K562 (cell line): Measurements from ENCODE around the gene UCKL1. TPM values are rescaled to one million over a fixed set of nuclear protein-coding genes. Genes with fewer than 3 reads are reported as not detected.

Source experiments
- ARID2 ChIP-seq: fragments of 450-650 bp; IDR thresholded peaks from 2 replicates; pipeline ENCODE4 v1.6.1; 2017; ENCODE audit warnings: antibody characterized with exemption, mild to moderate bottlenecking
- BRCA1 ChIP-seq, 2 experiments: fragments of 450-650 bp in 1 of 2; sonication (generic) in 1 of 2; formaldehyde crosslinking in 1 of 2; IDR thresholded peaks; 2 replicates each; pipeline versions ENCODE4 v1.5.0 to v1.6.1; 2017 to 2020; ENCODE audit warnings: mild to moderate bottlenecking in 1 of 2, missing genetic modification reagents in 1 of 2
- CHD4 ChIP-seq: fragments of 200-600 bp; sonication (generic); IDR thresholded peaks from 3 replicates; pipeline ENCODE4 v1.6.1; 2012; ENCODE audit warnings: low read depth, mild to moderate bottlenecking, mixed read lengths, low read length, inconsistent platforms; ENCODE audit not compliant: insufficient read depth, insufficient replicate concordance, poor library complexity, severe bottlenecking
- CLOCK ChIP-seq: fragments of 250-450 bp; sonication (Bioruptor Pico); IDR thresholded peaks from 2 replicates; pipeline ENCODE4 v1.4.0; 2020; ENCODE audit warnings: mild to moderate bottlenecking, moderate library complexity, borderline replicate concordance
- DDX20 ChIP-seq: fragments of 450-650 bp; IDR thresholded peaks from 2 replicates; pipeline ENCODE4 v1.6.1; 2016; ENCODE audit warnings: missing genetic modification characterization, low read depth, mild to moderate bottlenecking, missing compliant biosample characterization, moderate library complexity
- DNMT1 ChIP-seq: fragments of 450-650 bp; IDR thresholded peaks from 2 replicates; pipeline ENCODE4 v1.6.1; 2016; ENCODE audit warnings: antibody characterized with exemption, mild to moderate bottlenecking
- HDGF ChIP-seq: fragments of 450-650 bp; IDR thresholded peaks from 2 replicates; pipeline ENCODE4 v1.6.1; 2016
- HLTF ChIP-seq: fragments of 450-650 bp; IDR thresholded peaks from 2 replicates; pipeline ENCODE4 v1.6.1; 2016
- HNRNPK ChIP-seq: fragments of 200-400 bp; formaldehyde crosslinking; IDR thresholded peaks from one replicate; pipeline ENCODE4 v1.6.1; 2018; ENCODE audit warnings: mild to moderate bottlenecking, low read depth, low read length; ENCODE audit not compliant: poor library complexity, severe bottlenecking
- MAFF ChIP-seq: IDR thresholded peaks from 2 replicates; pipeline ENCODE4 v1.6.1; 2012; ENCODE audit warnings: low read length, improper control_type of control experiment
- MAFK ChIP-seq: IDR thresholded peaks from 2 replicates; pipeline ENCODE4 v1.6.1; 2011; ENCODE audit warnings: low read length, improper control_type of control experiment
- NCOA6 ChIP-seq: fragments of 450-650 bp; IDR thresholded peaks from 2 replicates; pipeline ENCODE4 v1.6.1; 2017; ENCODE audit warnings: mild to moderate bottlenecking
- PHTF2 ChIP-seq: fragments of 250-450 bp; sonication (Bioruptor Pico); IDR thresholded peaks from 2 replicates; pipeline ENCODE4 v1.5.0; 2021; ENCODE audit warnings: mild to moderate bottlenecking
- SETDB1 ChIP-seq: IDR thresholded peaks from one replicate; pipeline ENCODE4 v1.6.1; 2012; ENCODE audit warnings: low read length, control low read depth, inconsistent platforms
- SP2 ChIP-seq: IDR thresholded peaks from 2 replicates; pipeline ENCODE4 v1.6.1; 2011; ENCODE audit warnings: mild to moderate bottlenecking, low read depth, low read length, moderate library complexity; ENCODE audit not compliant: poor library complexity, severe bottlenecking; ENCODE audit errors: extremely low read depth
- SRSF3 ChIP-seq: fragments of 200-400 bp; formaldehyde crosslinking; IDR thresholded peaks from 2 replicates; pipeline ENCODE4 v1.6.1; 2016; ENCODE audit warnings: mild to moderate bottlenecking, low read length, moderate library complexity; ENCODE audit not compliant: insufficient read depth
- TEAD1 ChIP-seq, 2 experiments: fragments of 450-650 bp in 1 of 2; sonication (generic) in 1 of 2; formaldehyde crosslinking; IDR thresholded peaks; 2 replicates each; pipeline versions ENCODE4 v1.4.0 to v1.8.0; 2020 to 2022; ENCODE audit warnings: mild to moderate bottlenecking in 2 of 2, missing genetic modification reagents in 1 of 2
- THRAP3 ChIP-seq: fragments of 450-650 bp; IDR thresholded peaks from 2 replicates; pipeline ENCODE4 v1.6.1; 2016; ENCODE audit warnings: mild to moderate bottlenecking, inconsistent platforms, borderline replicate concordance
- U2AF1 ChIP-seq: fragments of 200-400 bp; formaldehyde crosslinking; optimal IDR thresholded peaks from 2 replicates; pipeline ENCODE3; 2017; ENCODE audit warnings: mild to moderate bottlenecking, low read depth, low read length, moderate library complexity
- ZNF408 ChIP-seq: fragments of 250-450 bp; sonication (Bioruptor Pico); IDR thresholded peaks from 2 replicates; pipeline ENCODE4 v1.4.0; 2020; ENCODE audit warnings: low read depth, mild to moderate bottlenecking, moderate library complexity
- ZNF431 ChIP-seq: sonication (generic); formaldehyde crosslinking; IDR thresholded peaks from 2 replicates; pipeline ENCODE4 v1.8.0; 2022; ENCODE audit warnings: mild to moderate bottlenecking, missing genetic modification reagents
- ZNF449 ChIP-seq: fragments of 250-450 bp; sonication (Bioruptor Pico); IDR thresholded peaks from 2 replicates; pipeline ENCODE4 v1.8.0; 2022; ENCODE audit warnings: moderate library complexity, mild to moderate bottlenecking, inconsistent platforms
- polyA plus RNA-seq, 8 experiments: library from polyadenylated mRNA; depleted of rRNA in 4 of 8; stranded (reverse) in 5 of 8; unstranded in 3 of 8; fragments of >200 nt; fragmentation: Nextera tagmentation in 2 of 8; fragmentation: Illumina TruSeq in 1 of 8; extraction: Ambion mirVana in 2 of 8; extraction: Trizol in 1 of 8; gene quantifications; 2 replicates each; pipeline versions ENCODE4 v1.2.1 to v1.2.3, GENCODE V29; 2011 to 2014; ENCODE audit warnings: inconsistent platforms in 1 of 8, missing spikeins in 1 of 8
- total RNA-seq, 7 experiments: library from RNA; depleted of rRNA in 6 of 7; stranded (reverse); fragments of >200 nt in 6 of 7; fragmentation: Illumina TruSeq in 2 of 7; extraction: Trizol in 2 of 7; gene quantifications; 2 replicates each; pipeline versions ENCODE4 v1.2.1 to v1.2.3, GENCODE V29; 2011 to 2021; ENCODE audit warnings: low replicate concordance in 1 of 7

UCKL1 gene
- total and polyA plus RNA-seq, 9 of the 15 experiments (the other 6 are each of a cell fraction or from before 2014, with no cell fraction given): 3.1 to 52.8 (median 24.2) TPM

- no peak for TF ChIP-seq PHTF2 (CRISPR knock-in tag)
- no peak for TF ChIP-seq SETDB1
- no peak for TF ChIP-seq ZNF431
- no peak for TF ChIP-seq U2AF1
- TF ChIP-seq ZNF449 (CRISPR knock-in tag): no peak
- no peak for TF ChIP-seq HDGF
- no peak for TF ChIP-seq HNRNPK
- no peak for TF ChIP-seq BRCA1 (IDR thresholded peaks at IDR 0.05)
- no peak for TF ChIP-seq BRCA1 (CRISPR knock-in tag; IDR thresholded peaks at IDR 0.05)
- no peak for TF ChIP-seq NCOA6
- TF ChIP-seq CHD4: no peak
- no peak for TF ChIP-seq ARID2
- peak; percentile 19 to 28; a peak in 2 of 4 replicates for TF ChIP-seq TEAD1 (CRISPR knock-in tag; IDR thresholded peaks at IDR 0.05)
- TF ChIP-seq DNMT1: no peak
- TF ChIP-seq ZNF408: no peak
- TF ChIP-seq SP2: peak; percentile 38
- no peak for TF ChIP-seq DDX20 (tag)
- TF ChIP-seq MAFK: no peak
- peak; percentile 15; the same call in 1 of the 2 replicates for TF ChIP-seq HLTF
- no peak for TF ChIP-seq CLOCK (CRISPR knock-in tag)
- no peak for TF ChIP-seq SRSF3
- no peak for TF ChIP-seq THRAP3
- TF ChIP-seq MAFF: no peak
Measured at GRCh38 chr20:63980806-63981728, 24.9 kb upstream of the UCKL1 start, which contains the start of gene PRPF6 (continued).
